ENCODE data around the gene PPP3R1. TPM values are rescaled to one million over a fixed set of nuclear protein-coding genes. Genes with fewer than 3 reads are reported as not detected.

PPP3R1 gene
- total RNA-seq, 1 experiment from 2014 or later: 74.2 TPM

- Histone ChIP-seq H3K56ac (ENCODE audit: insufficient read length, low read depth, low read length) (no peak overlapping the region), H3K23me2 (ENCODE audit: insufficient read length, low read depth, low read length, poor library complexity, severe bottlenecking) (no peaks in the 10 kb centered on the region), H3K9ac (ENCODE audit: extremely low read depth, insufficient read length, low read length) (no peak overlapping the region), H2BK12ac (ENCODE audit: insufficient read length, low read depth, low read length) (no peak overlapping the region), H2BK5ac (ENCODE audit: insufficient read length, low read length) (no peak overlapping the region), H3T11ph (ENCODE audit: low read length) (no peak overlapping the region), H3K9me3 (ENCODE audit: control insufficient read depth, low read depth, low read length) (no peaks in the 10 kb centered on the region), H4K91ac (ENCODE audit: insufficient read length, low read depth, low read length) (no peak overlapping the region), H2BK15ac (ENCODE audit: low read depth, low read length) (no peak overlapping the region), H3K14ac (ENCODE audit: insufficient read depth, low read length) (no peak overlapping the region), H3K4me1 (ENCODE audit: insufficient read depth, low read length) (no peaks in the 10 kb centered on the region), H3K23ac (ENCODE audit: insufficient read length, low read depth, low read length) (no peak overlapping the region), H2AFZ (ENCODE audit: low read length) (no peak overlapping the region), H3K4me2 (ENCODE audit: insufficient read depth, insufficient read length, low read length) (no peak overlapping the region), H4K20me1 (ENCODE audit: control insufficient read depth, insufficient read depth, insufficient read length) (no peaks in the 10 kb centered on the region), H2BK20ac (ENCODE audit: low read depth, low read length, poor library complexity, severe bottlenecking) (no peak overlapping the region), H3K79me2 (ENCODE audit: insufficient read depth, low read length) (no peaks in the 10 kb centered on the region; the same call in 1 of the 2 replicates), H3K18ac (ENCODE audit: insufficient read length, low read depth, low read length) (no peak overlapping the region), H4K5ac (ENCODE audit: insufficient read length, low read depth, low read length) (no peak overlapping the region), H3K27me3 (ENCODE audit: insufficient read depth, low read length) (no peaks in the 10 kb centered on the region), H3K27ac (ENCODE audit: insufficient read length, low read depth, low read length) (no peak overlapping the region), H3K79me1 (ENCODE audit: insufficient read depth, low read depth, low read length, poor library complexity, severe bottlenecking) (no peaks in the 10 kb centered on the region), H2AK5ac (ENCODE audit: insufficient read length, low read length) (no peak overlapping the region), H3K4ac (ENCODE audit: low read depth, low read length) (no peak overlapping the region), H2BK120ac (ENCODE audit: low read depth, low read length, poor library complexity, severe bottlenecking) (no peak overlapping the region), H4K8ac (replicated peaks; ENCODE audit: insufficient read length, low read depth, low read length) (no peak overlapping the region)
- no peak for TF ChIP-seq CTCF (conservative IDR thresholded peaks at IDR 0.05)
- H3K27ac Mint-ChIP-seq: no peak overlapping the region; a peak in 1 of 7 replicates
- H3K36me3 Mint-ChIP-seq (ENCODE audit: insufficient read depth in 1 of 3, low read depth in 3 of 3): 0 out of 7 replicates have a peak, but pooled peaks cover 0 to under 1% (median 0%) of the 10 kb centered on the region in 3 experiments
- no peak for DNase-seq
- no peaks in the 10 kb centered on the region for H3K27me3 Mint-ChIP-seq (ENCODE audit: low read depth)
- H3K9me3 Mint-ChIP-seq: no peaks in the 10 kb centered on the region
- peaks cover under 1 to 6% of the 10 kb centered on the region in 2 experiments for H3K4me1 Mint-ChIP-seq
- no peak overlapping the region for H3K4me3 Mint-ChIP-seq
These were observed 101.3 kb downstream of the PPP3R1 start for GRCh38 chr2:68151037-68151436.

All from H9 (cell line).